DND-41 (cell line): ENCODE data around the gene OBSCN.

Source experiments
- EZH2 ChIP-seq: IDR thresholded peaks from 3 replicates; pipeline ENCODE4 v1.6.1; 2012; ENCODE audit warnings: borderline replicate concordance, low read depth, mild to moderate bottlenecking, moderate library complexity, low read length, inconsistent platforms; ENCODE audit not compliant: severe bottlenecking
- TF ChIP-seq, protein P1 (sequence below): IDR thresholded peaks from 2 replicates; pipeline ENCODE4 v1.5.1; 2012; ENCODE audit warnings: borderline replicate concordance, low read length, moderate library complexity, mild to moderate bottlenecking; ENCODE audit not compliant: poor library complexity, severe bottlenecking; ENCODE audit errors: extremely low read depth

DNA sequence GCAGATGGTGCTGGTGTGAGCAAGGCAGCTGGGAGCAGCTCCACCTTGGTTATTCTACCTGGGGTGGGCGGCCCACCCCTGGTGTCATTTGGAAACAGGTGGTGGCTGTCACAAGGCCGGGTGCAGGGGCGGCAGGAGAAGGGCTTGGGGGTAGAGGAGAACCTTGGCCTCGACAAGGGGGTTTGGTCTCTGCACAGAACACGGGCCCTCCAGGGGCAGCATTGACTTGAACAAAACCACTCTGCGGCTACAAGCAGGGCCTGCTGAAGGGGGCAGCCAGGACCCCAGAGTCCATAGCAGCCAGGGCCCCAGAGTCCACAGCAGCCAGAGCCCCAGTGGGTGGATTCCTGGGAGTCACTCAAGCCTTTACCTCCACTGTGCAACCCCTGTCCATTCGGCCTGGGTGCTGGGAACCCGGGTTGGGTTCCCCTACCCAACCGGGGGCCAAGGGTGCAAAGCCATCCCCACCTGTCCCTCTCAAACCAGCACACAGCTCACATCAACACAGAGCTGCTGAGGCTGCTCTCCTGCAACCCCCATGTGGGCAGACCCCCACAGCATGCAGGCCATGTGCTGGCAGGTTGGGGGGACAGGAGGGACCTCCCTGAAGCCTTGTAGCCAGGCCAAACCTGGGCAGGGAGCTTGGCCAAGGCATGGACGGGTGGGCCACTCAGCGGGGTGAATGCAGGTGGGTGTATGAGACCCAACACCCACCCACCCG is 191.1 kb downstream of the OBSCN start:
- TF ChIP-seq EZH2: no peak
- TF ChIP-seq, protein P1, sequence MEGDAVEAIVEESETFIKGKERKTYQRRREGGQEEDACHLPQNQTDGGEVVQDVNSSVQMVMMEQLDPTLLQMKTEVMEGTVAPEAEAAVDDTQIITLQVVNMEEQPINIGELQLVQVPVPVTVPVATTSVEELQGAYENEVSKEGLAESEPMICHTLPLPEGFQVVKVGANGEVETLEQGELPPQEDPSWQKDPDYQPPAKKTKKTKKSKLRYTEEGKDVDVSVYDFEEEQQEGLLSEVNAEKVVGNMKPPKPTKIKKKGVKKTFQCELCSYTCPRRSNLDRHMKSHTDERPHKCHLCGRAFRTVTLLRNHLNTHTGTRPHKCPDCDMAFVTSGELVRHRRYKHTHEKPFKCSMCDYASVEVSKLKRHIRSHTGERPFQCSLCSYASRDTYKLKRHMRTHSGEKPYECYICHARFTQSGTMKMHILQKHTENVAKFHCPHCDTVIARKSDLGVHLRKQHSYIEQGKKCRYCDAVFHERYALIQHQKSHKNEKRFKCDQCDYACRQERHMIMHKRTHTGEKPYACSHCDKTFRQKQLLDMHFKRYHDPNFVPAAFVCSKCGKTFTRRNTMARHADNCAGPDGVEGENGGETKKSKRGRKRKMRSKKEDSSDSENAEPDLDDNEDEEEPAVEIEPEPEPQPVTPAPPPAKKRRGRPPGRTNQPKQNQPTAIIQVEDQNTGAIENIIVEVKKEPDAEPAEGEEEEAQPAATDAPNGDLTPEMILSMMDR: no peak
